SK-N-MC (cell line): ENCODE measurements around the gene EIF3D.

Source experiments
- EZH2 ChIP-seq: fragments of 200-600 bp; sonication (generic); IDR thresholded peaks from one replicate; pipeline ENCODE4 v1.6.1; 2017; ENCODE audit warnings: antibody characterized with exemption
- POLR2AphosphoS5 ChIP-seq: IDR thresholded peaks from 2 replicates; pipeline ENCODE4 v1.6.1; 2012; ENCODE audit warnings: mild to moderate bottlenecking, low read depth, low read length, borderline replicate concordance

GRCh38 chr22:36546932-36547331 lies 18.0 kb upstream of the EIF3D start:
- TF ChIP-seq EZH2 (no peak), POLR2AphosphoS5 (no peak)
